GM21529 (cell line): Measurements from ENCODE around the gene RPUSD2.
"Not testable (repeated sequence)": the region's sequence is repeated elsewhere in the genome, so short reads cannot be mapped to it uniquely, and the experiment has no call there.

Source experiments
- ATAC-seq: cut with Tn5 transposase; IDR thresholded peaks from one replicate; pipeline ENCODE4 v1.9.1; 2021; ENCODE audit not compliant: unreplicated experiment

Gene RPUSD2

GRCh38 chr15:40564591-40565332 is 4.3 kb upstream of the RPUSD2 start, which contains the start of gene CCDC32:
TSS of gene CCDC32 (minus strand) at chr15:40565042. CDS start at chr15:40563015, 2,027 bp downstream.
- peak; percentile 93 for ATAC-seq

- no peak for ATAC-seq
Measured at GRCh38 chr15:40565333-40566238, 3.5 kb upstream of the RPUSD2 start.

GRCh38 chr15:40567111-40567510 is 2.0 kb upstream of the RPUSD2 start:
- ATAC-seq: no peak

GRCh38 chr15:40575113-40575512 is 6.0 kb downstream of the RPUSD2 start:
- no peak for ATAC-seq

- not testable (repeated sequence) for ATAC-seq
Measured at GRCh38 chr15:40576914-40577313, 7.8 kb downstream of the RPUSD2 start.

GRCh38 chr15:40578892-40579291 is 9.8 kb downstream of the RPUSD2 start:
- ATAC-seq: no peak

- not testable (repeated sequence) for ATAC-seq
Measured at GRCh38 chr15:40581796-40582195, 12.7 kb downstream of the RPUSD2 start.

- no peak for ATAC-seq
Measured at GRCh38 chr15:40582726-40583246, 13.7 kb downstream of the RPUSD2 start.

- ATAC-seq: no peak
Measured at GRCh38 chr15:40584191-40584590, 15.1 kb downstream of the RPUSD2 start.

- no peak for ATAC-seq
Measured at GRCh38 chr15:40590667-40591050, 21.6 kb downstream of the RPUSD2 start.

- ATAC-seq: no peak
Measured at GRCh38 chr15:40591389-40591788, 22.3 kb downstream of the RPUSD2 start.

- no peak for ATAC-seq
Measured at GRCh38 chr15:40593165-40593564, 24.1 kb downstream of the RPUSD2 start.

GRCh38 chr15:40593588-40594428 is 24.7 kb downstream of the RPUSD2 start, which contains the start of gene KNL1:
TSS of gene KNL1 (plus strand) at chr15:40594249. CDS start at chr15:40602932, 8,683 bp downstream.
- peak; percentile 65 for ATAC-seq

GRCh38 chr15:40594429-40594836 is 25.3 kb downstream of the RPUSD2 start:
- ATAC-seq: peak; percentile 36

GRCh38 chr15:40595219-40595618 is 26.1 kb downstream of the RPUSD2 start:
- no peak for ATAC-seq

- ATAC-seq: no peak
Measured at GRCh38 chr15:40595773-40596172, 26.7 kb downstream of the RPUSD2 start.

- ATAC-seq: no peak
Measured at GRCh38 chr15:40597024-40597423, 27.9 kb downstream of the RPUSD2 start.

GRCh38 chr15:40598126-40598525 is 29.0 kb downstream of the RPUSD2 start:
- ATAC-seq: no peak

- ATAC-seq: no peak
Measured at GRCh38 chr15:40598672-40599071, 29.6 kb downstream of the RPUSD2 start.

- no peak for ATAC-seq
Measured at GRCh38 chr15:40600956-40601355, 31.9 kb downstream of the RPUSD2 start.

GRCh38 chr15:40603935-40604334 is 34.8 kb downstream of the RPUSD2 start:
- no peak for ATAC-seq
